ENCODE data around the gene PRKAA2.

Gene PRKAA2

DNA sequence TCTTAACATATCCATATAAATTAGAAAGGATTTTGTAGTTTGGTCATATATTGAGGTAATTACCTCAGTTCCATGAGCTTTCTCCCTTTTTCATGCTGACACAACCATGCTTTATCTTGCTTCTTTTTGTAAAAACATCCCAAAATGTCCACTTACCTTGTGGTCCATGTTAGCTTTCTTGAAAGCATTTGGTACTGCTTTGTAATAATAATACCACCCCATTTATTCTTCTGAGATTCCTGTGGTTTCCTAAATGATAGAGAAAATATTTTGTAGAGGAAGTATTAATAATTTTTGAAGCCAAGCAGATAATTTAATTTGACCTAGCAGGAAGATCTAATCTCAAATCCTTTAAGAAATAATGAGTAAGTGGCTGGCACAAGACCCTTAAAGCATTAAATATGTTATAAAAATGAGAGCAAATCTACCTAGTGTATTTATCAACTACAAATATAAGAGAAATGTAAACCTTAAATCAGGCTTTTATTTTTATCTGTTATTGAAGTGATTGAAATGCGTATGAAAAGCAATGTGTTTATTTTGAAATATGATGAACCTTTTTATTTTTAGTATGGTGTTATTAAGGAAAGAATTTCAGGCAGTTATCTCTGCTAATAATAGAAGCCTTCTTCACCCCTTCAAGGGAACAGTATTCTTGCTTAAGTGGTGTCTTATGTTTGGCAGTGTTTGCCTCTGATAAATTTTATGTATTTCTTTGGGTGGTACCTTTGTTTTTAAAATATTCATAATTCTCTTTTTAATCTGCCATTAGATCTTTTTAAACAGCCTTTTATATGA, 9.2 kb downstream of the PRKAA2 start:
- no peak for DNase-seq (ENCODE audit: low read depth in 2 of 2)

GRCh38 chr1:56655991-56656613, 11.0 kb downstream of the PRKAA2 start:
- DNase-seq (ENCODE audit: low read depth in 2 of 2) = no peak

GRCh38 chr1:56658254-56658653, 13.1 kb downstream of the PRKAA2 start:
- no peak for DNase-seq (ENCODE audit: low read depth in 2 of 2)

- no peak for DNase-seq (ENCODE audit: low read depth in 2 of 2)
These were observed 15.2 kb downstream of the PRKAA2 start for GRCh38 chr1:56660293-56660692.

- DNase-seq (ENCODE audit: low read depth in 2 of 2) = no peak
These were observed 18.7 kb downstream of the PRKAA2 start for GRCh38 chr1:56663846-56664245.

DNA sequence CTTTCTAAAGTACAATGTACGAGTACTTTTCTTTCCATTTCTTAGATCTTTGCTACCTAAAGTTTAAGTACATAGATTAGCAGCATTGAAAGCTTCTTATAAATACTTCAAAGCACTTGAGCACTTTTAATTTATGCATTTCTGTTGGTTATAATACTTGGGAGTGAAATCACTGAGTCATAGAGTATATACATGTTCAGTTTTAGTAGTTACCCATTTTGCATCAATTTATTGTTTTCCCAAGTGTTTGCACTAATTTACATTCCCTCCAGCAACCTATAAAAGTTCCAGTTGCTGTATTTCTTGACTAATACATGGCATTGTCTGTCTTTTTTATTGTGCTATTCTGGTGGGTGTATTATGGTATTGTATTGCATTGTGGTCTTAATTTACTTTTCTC, 20.3 kb downstream of the PRKAA2 start:
- no peak for DNase-seq (ENCODE audit: low read depth in 2 of 2)

GRCh38 chr1:56666112-56666608, 21.0 kb downstream of the PRKAA2 start:
- no peak for DNase-seq (ENCODE audit: low read depth in 2 of 2)

- no peak for DNase-seq (ENCODE audit: low read depth in 2 of 2)
These were observed 25.2 kb downstream of the PRKAA2 start for GRCh38 chr1:56670350-56670749.

GRCh38 chr1:56671085-56671484, 26.0 kb downstream of the PRKAA2 start:
- DNase-seq (ENCODE audit: low read depth in 2 of 2) = no peak

- no peak for DNase-seq (ENCODE audit: low read depth in 2 of 2)
These were observed 26.4 kb downstream of the PRKAA2 start for GRCh38 chr1:56671542-56671941.

GRCh38 chr1:56672579-56672978, 27.5 kb downstream of the PRKAA2 start:
- DNase-seq (ENCODE audit: low read depth in 2 of 2) = no peak

GRCh38 chr1:56675763-56676162, 30.6 kb downstream of the PRKAA2 start:
- DNase-seq (ENCODE audit: low read depth in 2 of 2) = no peak

DNA sequence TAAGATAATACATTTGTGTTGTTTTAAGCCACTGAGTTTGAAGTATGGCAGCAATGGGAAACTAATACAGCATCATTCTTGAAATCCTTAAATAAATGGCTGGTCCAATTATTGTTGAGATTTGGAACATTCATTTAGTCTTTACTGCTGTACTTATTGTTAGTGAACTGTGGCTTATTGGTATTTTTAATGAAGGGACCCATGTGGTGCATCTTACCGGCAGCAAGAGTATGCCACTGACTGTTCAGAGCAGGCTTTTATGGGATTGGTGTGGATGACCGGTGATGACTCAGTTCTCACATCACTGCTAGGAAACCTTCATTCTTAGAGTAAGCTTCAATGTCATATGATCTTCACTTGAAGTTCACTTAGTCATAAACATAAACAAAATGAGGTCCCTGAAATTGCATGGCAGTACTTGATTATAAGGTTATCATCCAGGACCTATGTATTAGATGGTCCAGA, 31.5 kb downstream of the PRKAA2 start:
- DNase-seq (ENCODE audit: low read depth in 2 of 2) = no peak

DNA sequence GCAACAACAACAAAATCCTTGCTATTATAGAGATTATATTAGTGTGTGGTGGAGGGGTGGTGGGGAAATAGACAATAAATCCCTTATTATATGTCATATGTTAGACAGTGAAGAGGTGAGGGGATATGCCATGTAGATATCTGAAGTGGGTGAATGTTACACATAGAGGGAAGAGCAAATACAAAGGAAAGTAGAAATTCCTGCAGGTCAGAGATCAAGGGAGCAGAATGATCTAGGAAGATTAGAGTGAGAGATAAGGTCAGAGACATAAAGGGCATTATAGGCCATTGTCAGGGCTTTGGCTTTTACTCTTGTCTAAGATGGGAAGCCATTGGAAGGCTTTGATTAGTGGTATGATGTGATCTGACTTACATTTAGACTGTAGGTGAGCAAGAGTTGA, 38.5 kb downstream of the PRKAA2 start:
- DNase-seq (ENCODE audit: low read depth in 2 of 2) = no peak

DNA sequence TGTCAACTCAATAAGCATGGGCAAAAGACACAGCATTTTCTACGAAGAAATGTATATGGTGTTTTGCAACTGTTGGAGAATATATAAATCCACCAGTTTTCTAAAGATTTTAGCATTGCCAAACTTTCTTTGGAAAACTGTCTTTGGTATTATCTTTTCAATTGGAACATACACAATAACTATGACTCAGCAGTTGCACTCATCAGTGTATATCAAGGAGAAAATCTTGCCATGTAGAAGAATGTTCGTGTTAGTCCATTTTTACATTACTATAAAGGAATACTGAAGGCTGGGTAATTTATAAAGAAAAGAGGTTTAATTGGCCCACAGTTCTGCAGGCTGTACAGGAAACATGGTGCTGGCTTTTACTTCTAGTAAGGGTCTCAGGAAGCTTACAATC, 41.1 kb downstream of the PRKAA2 start:
- DNase-seq (ENCODE audit: low read depth in 2 of 2) = no peak

- DNase-seq (ENCODE audit: low read depth in 2 of 2) = no peak
These were observed 43.5 kb downstream of the PRKAA2 start for GRCh38 chr1:56688522-56689026.

DNA sequence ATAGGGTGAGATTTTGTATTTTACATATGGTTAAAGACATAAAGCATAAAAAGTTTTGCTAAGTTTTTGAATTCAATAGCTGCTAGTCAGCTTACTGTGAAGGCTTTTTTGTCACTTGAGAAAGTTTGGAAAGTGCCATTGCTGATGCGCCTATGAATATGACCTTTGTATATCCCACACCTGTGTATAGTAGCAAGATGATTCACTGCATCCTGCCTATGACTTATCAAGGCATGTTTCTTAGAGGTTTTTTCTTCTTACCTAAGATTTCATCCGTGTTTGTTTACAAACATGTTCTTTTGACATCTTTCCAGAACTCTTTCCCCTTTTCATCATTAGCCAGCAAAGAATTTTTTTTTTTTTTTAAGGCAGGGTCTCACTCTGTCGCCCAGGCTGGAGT, 51.5 kb downstream of the PRKAA2 start:
- DNase-seq (ENCODE audit: low read depth in 2 of 2) = no peak

- DNase-seq (ENCODE audit: low read depth in 2 of 2) = no peak
These were observed 58.6 kb downstream of the PRKAA2 start for GRCh38 chr1:56703747-56704146.

DNA sequence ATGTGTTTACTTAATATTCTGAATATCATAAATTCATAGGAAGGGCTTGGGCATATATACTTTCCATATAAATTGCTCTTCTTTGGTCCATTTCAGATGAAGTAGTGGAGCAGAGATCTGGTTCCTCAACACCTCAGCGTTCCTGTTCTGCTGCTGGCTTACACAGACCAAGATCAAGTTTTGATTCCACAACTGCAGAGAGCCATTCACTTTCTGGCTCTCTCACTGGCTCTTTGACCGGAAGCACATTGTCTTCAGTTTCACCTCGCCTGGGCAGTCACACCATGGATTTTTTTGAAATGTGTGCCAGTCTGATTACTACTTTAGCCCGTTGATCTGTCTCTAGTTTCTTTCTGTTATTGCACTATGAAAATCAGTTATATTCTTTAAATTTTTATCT, 62.3 kb downstream of the PRKAA2 start:
- DNase-seq (ENCODE audit: low read depth in 2 of 2) = no peak

GRCh38 chr1:56709269-56709880, 64.3 kb downstream of the PRKAA2 start:
- no peak for DNase-seq (ENCODE audit: low read depth in 2 of 2)

GRCh38 chr1:56709995-56710394, 64.9 kb downstream of the PRKAA2 start:
- no peak for DNase-seq (ENCODE audit: low read depth in 2 of 2)

DNA sequence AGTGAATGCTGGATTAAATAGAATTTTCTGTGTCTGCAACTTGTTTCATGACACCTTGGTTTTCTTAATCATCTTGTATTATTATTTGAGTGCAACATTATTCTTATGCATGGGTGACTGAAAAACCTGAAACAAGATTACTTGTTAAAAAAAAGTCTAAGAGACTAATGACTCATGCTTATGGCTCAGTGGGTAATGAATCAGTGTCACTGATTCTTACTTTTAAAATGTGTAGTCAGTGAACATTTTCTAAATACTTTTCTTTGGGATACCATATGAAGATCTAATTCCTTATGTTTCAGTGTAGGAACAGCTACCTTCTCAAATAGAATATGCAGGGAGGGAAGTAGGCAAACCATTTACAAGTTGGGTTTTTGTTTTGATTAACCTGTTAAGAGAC, 65.5 kb downstream of the PRKAA2 start:
- DNase-seq (ENCODE audit: low read depth in 2 of 2) = no peak

DNA sequence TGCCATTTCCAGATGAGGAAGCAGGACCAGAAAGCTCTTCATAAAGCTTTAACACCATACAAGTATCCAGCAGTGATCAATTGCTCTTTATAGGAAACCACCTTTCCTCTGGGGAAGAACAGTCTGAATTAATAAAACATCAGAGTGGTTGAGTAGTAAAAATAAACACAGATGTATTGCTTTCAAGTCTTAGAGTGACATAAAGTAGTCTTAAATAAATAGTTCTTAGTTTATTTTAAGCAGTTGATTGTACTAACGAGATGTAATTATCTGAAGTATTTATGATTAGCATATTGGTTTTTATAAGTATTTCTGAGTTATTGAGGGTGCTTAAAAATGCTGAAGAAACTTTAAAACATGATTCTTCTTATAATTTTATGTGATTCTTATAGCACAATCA, 67.0 kb downstream of the PRKAA2 start:
- no peak for DNase-seq (ENCODE audit: low read depth in 2 of 2)
